GM23248 (cell line): ENCODE data around the gene TBC1D2B.

ENCODE experiments used
- EZH2 ChIP-seq: fragments of 200-600 bp; sonication (generic); IDR thresholded peaks from 2 replicates; pipeline ENCODE4 v1.6.1; 2018; ENCODE audit warnings: antibody characterized with exemption, mild to moderate bottlenecking; ENCODE audit not compliant: insufficient read depth, poor library complexity, severe bottlenecking
- EZH2phosphoT487 ChIP-seq: fragments of 200-600 bp; sonication (generic); IDR thresholded peaks from 2 replicates; pipeline ENCODE4 v1.6.1; 2018; ENCODE audit warnings: antibody characterized with exemption, moderate library complexity, mild to moderate bottlenecking, low read depth; ENCODE audit not compliant: insufficient read depth

DNA sequence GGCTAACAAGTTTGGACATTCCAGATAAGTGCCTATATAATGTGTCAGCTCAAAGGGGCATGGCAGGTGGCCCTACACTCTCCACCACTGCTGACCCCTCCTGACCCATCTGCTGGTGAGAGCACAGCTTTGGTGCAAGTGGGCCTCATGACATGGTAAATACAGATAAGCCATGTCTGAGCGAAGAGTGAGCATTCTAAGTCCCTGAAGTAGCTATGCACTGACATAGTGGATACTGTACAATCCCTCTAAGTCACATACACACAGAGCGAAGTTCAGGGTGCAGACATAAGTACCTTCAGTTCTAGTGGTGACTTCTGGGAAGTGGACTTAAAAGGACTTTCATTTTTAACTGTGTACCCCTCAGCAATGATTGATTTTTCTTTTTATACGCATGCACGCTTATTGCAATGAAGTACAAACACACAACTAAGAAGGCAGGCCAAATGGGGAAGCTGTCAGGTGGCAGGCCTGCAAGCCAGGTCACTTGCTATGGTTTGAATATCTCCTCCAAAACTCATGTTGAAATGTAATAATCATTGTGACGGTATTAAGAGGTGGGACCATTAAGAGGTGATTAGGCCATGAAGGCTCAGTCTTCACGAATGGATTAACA lies 41.5 kb downstream of the TBC1D2B start:
- no peak for TF ChIP-seq EZH2
- no peak for TF ChIP-seq EZH2phosphoT487
